Ovary (tissue), 3 donors: ENCODE measurements around the gene LARGE1.

Source experiments
- CTCF ChIP-seq, 3 donors: fragments of 450-650 bp in 2 of 3; fragments of 200-600 bp in 1 of 3; IDR thresholded peaks; one replicate each; pipeline versions ENCODE4 v1.5.1 to v1.8.0; 2016 to 2022; ENCODE audit warnings: antibody characterized with exemption in 3 of 3, mild to moderate bottlenecking in 1 of 3
- POLR2A ChIP-seq: fragments of 450-650 bp; IDR thresholded peaks from one replicate; pipeline ENCODE4 v1.6.1; 2017; ENCODE audit warnings: antibody characterized with exemption, mild to moderate bottlenecking, moderate library complexity
- donor health status: DM: no; HTN: no; CAD: no.

- TF ChIP-seq CTCF (IDR thresholded peaks at IDR 0.05) = no peak
- no peak for TF ChIP-seq POLR2A
These were observed 279.4 kb downstream of the LARGE1 start for GRCh38 chr22:33640900-33641299.
